A549 (cell line): ENCODE measurements around the gene RRAS2. TPM values are rescaled to one million over a fixed set of nuclear protein-coding genes. Genes with fewer than 3 reads are reported as not detected.

ENCODE experiments used
- ATAC-seq, 2 experiments: fragments of 200-7000 bp in 1 of 2; fragments of >200 bp in 1 of 2; cut with Nextera tagmentation in 1 of 2; cut with Tn5 transposase in 1 of 2; 3 replicates each; pipeline versions ENCODE4 v1.8.0 to v1.9.1; 2018 to 2020; ENCODE audit warnings: mild to moderate bottlenecking in 1 of 2, moderate library complexity in 1 of 2
- CTCF ChIA-PET: fragments of 300-600 bp; sonication (Branson Sonifier 250); formaldehyde crosslinking; extraction: SDS; loops from one replicate; lab custom pipeline; 2021; ENCODE audit warnings: antibody characterized with exemption, inconsistent platforms; lab: Yijun Ruan, JAX
- POLR2A ChIA-PET: fragments of 350-600 bp; formaldehyde crosslinking; extraction: SDS; loops from one replicate; lab custom pipeline; 2021; ENCODE audit warnings: antibody characterized with exemption, inconsistent platforms; lab: Yijun Ruan, JAX
- DNase-seq, 2 experiments: peaks; one replicate each; pipeline versions ENCODE4 v3.0.0 to v3.0.0-alpha.2; 2011 to 2016; ENCODE audit warnings: low read depth in 1 of 2, low spot score in 1 of 2
- FAIRE-seq: peaks from 2 replicates; lab custom pipeline; 2011; peaks lifted over from hg19 to GRCh38; lab: Jason Lieb, UNC
- H3K27ac ChIP-seq, 2 experiments: fragments of >200 bp; sonication (Bioruptor Twin); formaldehyde crosslinking; 3 replicates each; pipeline ENCODE4 v1.5.1; 2016 to 2017
- H3K4me1 ChIP-seq: fragments of >200 bp; sonication (Bioruptor Twin); formaldehyde crosslinking; 3 replicates; pipeline ENCODE4 v1.6.1; 2016
- H3K4me2 ChIP-seq: fragments of >200 bp; sonication (Bioruptor Twin); formaldehyde crosslinking; 3 replicates; pipeline ENCODE4 v1.6.1; 2016
- H3K4me3 ChIP-seq: fragments of >200 bp; sonication (Bioruptor Twin); formaldehyde crosslinking; 3 replicates; pipeline ENCODE4 v1.5.1; 2016
- H3K9me3 ChIP-seq: fragments of >200 bp; sonication (Bioruptor Twin); formaldehyde crosslinking; 3 replicates; pipeline ENCODE4 v1.6.1; 2016
- ATOH8 ChIP-seq: fragments of 250-450 bp; sonication (Bioruptor Pico); IDR thresholded peaks from 2 replicates; pipeline ENCODE4 v1.5.0; 2020; ENCODE audit warnings: low read depth, mild to moderate bottlenecking, moderate library complexity
- BHLHE40 ChIP-seq: IDR thresholded peaks from 2 replicates; pipeline ENCODE4 v1.6.1; 2012; ENCODE audit warnings: low read depth, low read length, inconsistent platforms
- CHD4 ChIP-seq: fragments of 200-600 bp; sonication (generic); IDR thresholded peaks from 2 replicates; pipeline ENCODE4 v1.6.1; 2016; ENCODE audit warnings: antibody characterized with exemption, mild to moderate bottlenecking, borderline replicate concordance
- EHF ChIP-seq: fragments of 250-450 bp; sonication (Bioruptor Pico); IDR thresholded peaks from 2 replicates; pipeline ENCODE4 v1.5.0; 2020; ENCODE audit warnings: mild to moderate bottlenecking
- ESRRA ChIP-seq: fragments of 150-350 bp; IDR thresholded peaks from 2 replicates; pipeline ENCODE4 v1.6.1; 2014; ENCODE audit warnings: mild to moderate bottlenecking, low read length, borderline replicate concordance
- FOXS1 ChIP-seq: fragments of 250-450 bp; sonication (Bioruptor Pico); IDR thresholded peaks from 2 replicates; pipeline ENCODE4 v1.5.0; 2020; ENCODE audit warnings: mild to moderate bottlenecking, moderate library complexity
- HDAC2 ChIP-seq: fragments of 200-600 bp; sonication (generic); IDR thresholded peaks from 2 replicates; pipeline ENCODE4 v1.6.1; 2016
- HEYL ChIP-seq: fragments of 250-450 bp; sonication (Bioruptor Pico); IDR thresholded peaks from 2 replicates; pipeline ENCODE4 v1.8.0; 2021; ENCODE audit warnings: mild to moderate bottlenecking, moderate library complexity
- HMGXB4 ChIP-seq: fragments of 250-450 bp; sonication (Bioruptor Pico); IDR thresholded peaks from 2 replicates; pipeline ENCODE4 v1.5.0; 2021; ENCODE audit warnings: mild to moderate bottlenecking, moderate library complexity, borderline replicate concordance
- HOXB5 ChIP-seq: fragments of 250-450 bp; sonication (Bioruptor Pico); IDR thresholded peaks from 2 replicates; pipeline ENCODE4 v1.5.0; 2020; ENCODE audit warnings: mild to moderate bottlenecking, moderate library complexity
- JUN ChIP-seq, 2 experiments: fragments of >200 bp; sonication (Bioruptor Twin); formaldehyde crosslinking; IDR thresholded peaks; 2 replicates in 1 of 2; 3 replicates in 1 of 2; pipeline ENCODE4 v1.6.1; 2016 to 2017
- JUNB ChIP-seq: fragments of >200 bp; sonication (Bioruptor Twin); formaldehyde crosslinking; IDR thresholded peaks from 2 replicates; pipeline ENCODE4 v1.6.1; 2016
- KDM5A ChIP-seq: fragments of 200-600 bp; sonication (generic); IDR thresholded peaks from 2 replicates; pipeline ENCODE4 v1.6.1; 2016; ENCODE audit warnings: antibody characterized with exemption, mild to moderate bottlenecking
- MAFK ChIP-seq: fragments of 450-650 bp; IDR thresholded peaks from 2 replicates; pipeline ENCODE4 v1.6.1; 2014; ENCODE audit not compliant: partially characterized antibody
- MAX ChIP-seq: IDR thresholded peaks from 2 replicates; pipeline ENCODE4 v1.6.1; 2012
- MYC ChIP-seq: IDR thresholded peaks from 2 replicates; pipeline ENCODE4 v1.6.1; 2012; ENCODE audit warnings: mild to moderate bottlenecking, inconsistent platforms, low read length, improper control_type of control experiment, borderline replicate concordance
- NFE2L2 ChIP-seq: fragments of 150-350 bp; conservative IDR thresholded peaks from 2 replicates; pipeline ENCODE4 v1.6.1; 2014; ENCODE audit warnings: low read length
- PBX3 ChIP-seq: IDR thresholded peaks from 2 replicates; pipeline ENCODE4 v1.6.1; 2012
- POLR2A ChIP-seq: IDR thresholded peaks from 2 replicates; pipeline ENCODE4 v1.6.1; 2012; ENCODE audit warnings: mild to moderate bottlenecking, low read length
- RNF2 ChIP-seq: fragments of 200-600 bp; sonication (generic); IDR thresholded peaks from 2 replicates; pipeline ENCODE4 v1.6.1; 2016; ENCODE audit warnings: low read depth, mild to moderate bottlenecking, antibody characterized with exemption, moderate library complexity, borderline replicate concordance
- SREBF2 ChIP-seq: fragments of 450-650 bp; IDR thresholded peaks from 2 replicates; pipeline ENCODE4 v1.6.1; 2014; ENCODE audit warnings: mild to moderate bottlenecking, moderate library complexity
- TP53 ChIP-seq: fragments of 250-450 bp; sonication (Bioruptor Pico); IDR thresholded peaks from 2 replicates; pipeline ENCODE4 v1.5.0; 2021; ENCODE audit warnings: mild to moderate bottlenecking, moderate library complexity
- USF2 ChIP-seq: fragments of 450-650 bp; IDR thresholded peaks from 2 replicates; pipeline ENCODE4 v1.6.1; 2014; ENCODE audit warnings: antibody characterized with exemption
- ZC3H11A ChIP-seq: fragments of 450-650 bp; IDR thresholded peaks from 2 replicates; pipeline ENCODE4 v1.6.1; 2014; ENCODE audit warnings: antibody characterized with exemption, mild to moderate bottlenecking
- ZFP36 ChIP-seq: fragments of 450-650 bp; IDR thresholded peaks from 2 replicates; pipeline ENCODE4 v1.6.1; 2014; ENCODE audit warnings: borderline replicate concordance; ENCODE audit not compliant: partially characterized antibody
- ZNF302 ChIP-seq: fragments of 250-450 bp; sonication (Bioruptor Pico); IDR thresholded peaks from 2 replicates; pipeline ENCODE4 v1.9.0; 2021; ENCODE audit warnings: inconsistent platforms, mild to moderate bottlenecking, moderate library complexity
- ZSCAN20 ChIP-seq: fragments of 250-450 bp; sonication (Bioruptor Pico); IDR thresholded peaks from 2 replicates; pipeline ENCODE4 v1.8.0; 2022; ENCODE audit warnings: mild to moderate bottlenecking, moderate library complexity
- WGBS: methylation state at CpG from one replicate; pipeline ENCODE4 v1.1.6; 2017; ENCODE audit errors: missing lambda C conversion rate; 5-methylcytosine and 5-hydroxymethylcytosine counted together
- polyA plus RNA-seq, 4 experiments: library from polyadenylated mRNA; depleted of rRNA in 3 of 4; stranded (reverse); fragments of >200 nt; fragmentation: RNase III in 1 of 4; extraction: RNeasy Plus Mini Kit Qiagen cat#74134 plus additional on column Dnase treatment in 1 of 4; gene quantifications; 2 replicates in 3 of 4; 3 replicates in 1 of 4; pipeline ENCODE4 v1.2.3, GENCODE V29; 2011 to 2017

RRAS2 gene
- polyA plus RNA-seq, 2 of the 4 experiments (the other 2 are of a cell fraction), result 37.9 to 48.2 TPM

GRCh38 chr11:14242733-14243132, 116.2 kb downstream of the RRAS2 start (continued):
- TF ChIP-seq MAX, result no peak
- TF ChIP-seq ZSCAN20 (CRISPR knock-in tag), result no peak
- TF ChIP-seq JUNB, result no peak

- H3K4me3 ChIP-seq, result no peak overlapping the region
- no peak for ATAC-seq
- CTCF ChIA-PET, result interaction anchor here (0.9 to 3.6 kb wide), 4 partner anchors 8 to 470 kb away, joined by 3 to 16 read pairs (median 6); no protein-coding TSS in a partner anchor
- H3K4me1 ChIP-seq, result no peaks in the 10 kb centered on the region
- no peak overlapping the region for H3K4me2 ChIP-seq
- TF ChIP-seq ZC3H11A (no peak), MAFK (no peak), HMGXB4 (CRISPR knock-in tag) (no peak), BHLHE40 (no peak), HEYL (CRISPR knock-in tag) (no peak), KDM5A (no peak), USF2 (no peak)
- H3K9me3 ChIP-seq, result no peaks in the 10 kb centered on the region
- no peak overlapping the region for H3K27ac ChIP-seq
- POLR2A ChIA-PET, result no interaction called here
- FAIRE-seq, result no peak
- 45% methylated on average over 4 of the region's 4 CpGs for WGBS
- DNase-seq, result no peak
Observed at GRCh38 chr11:14242187-14242586, 116.8 kb downstream of the RRAS2 start.

GRCh38 chr11:14240951-14241350, 118.0 kb downstream of the RRAS2 start:
- TF ChIP-seq HOXB5 (CRISPR knock-in tag) (no peak), JUN (IDR thresholded peaks at IDR 0.05) (no peak), SREBF2 (no peak), EHF (no peak), RNF2 (no peak), ESRRA (no peak), MYC (no peak), HDAC2 (no peak), CHD4 (no peak), KDM5A (no peak), FOXS1 (CRISPR knock-in tag) (no peak), POLR2A (no peak)
- Histone ChIP-seq H3K4me3 (no peak overlapping the region), H3K4me2 (no peak overlapping the region), H3K27ac (no peak overlapping the region), H3K9me3 (no peaks in the 10 kb centered on the region), H3K4me1 (no peaks in the 10 kb centered on the region)
- ATAC-seq, result no peak
- no peak for DNase-seq
- CTCF ChIA-PET, result interaction anchor here (0.6 to 3.6 kb wide), 5 partner anchors 10 to 753 kb away, joined by 3 to 16 read pairs (median 3); no protein-coding TSS in a partner anchor
- 39% methylated on average over 4 of the region's 4 CpGs for WGBS
- POLR2A ChIA-PET, result no interaction called here
- no peak for FAIRE-seq

- FAIRE-seq (no peak), DNase-seq (no peak), ATAC-seq (no peak)
- POLR2A ChIA-PET, result no interaction called here
- H3K4me1 ChIP-seq, result no peaks in the 10 kb centered on the region
- no peak overlapping the region for H3K4me3 ChIP-seq
- H3K4me2 ChIP-seq, result no peak overlapping the region
- CTCF ChIA-PET, result interaction anchor here (0.7 to 3.6 kb wide), 6 partner anchors 8 to 468 kb away, joined by 3 to 16 read pairs (median 4); no protein-coding TSS in a partner anchor
- no peak overlapping the region for H3K27ac ChIP-seq
- H3K9me3 ChIP-seq, result no peaks in the 10 kb centered on the region
- TF ChIP-seq CHD4, result no peak
- TF ChIP-seq TP53, result no peak
- TF ChIP-seq PBX3, result no peak
- no peak for TF ChIP-seq ZFP36
- TF ChIP-seq NFE2L2, result no peak
- no peak for TF ChIP-seq HEYL (CRISPR knock-in tag)
- no peak for TF ChIP-seq ATOH8
- TF ChIP-seq USF2, result no peak
- no peak for TF ChIP-seq ZNF302 (CRISPR knock-in tag)
Observed at GRCh38 chr11:14240221-14240620, 118.8 kb downstream of the RRAS2 start.
